CD14-positive monocyte (primary cell): Measurements from ENCODE around the gene RAG2. TPM values are rescaled to one million over a fixed set of nuclear protein-coding genes. Genes with fewer than 3 reads are reported as not detected.
A peak's percentile ranks its signal among the peaks of the same experiment; 100 is the strongest.

Experiments
- DNase-seq, 3 donors: peaks; one replicate each; pipeline ENCODE4 v3.0.0-alpha.2; 2011 to 2022
- H2AFZ ChIP-seq: 2 replicates; pipeline ENCODE4 v1.6.0; 2012; ENCODE audit warnings: mild to moderate bottlenecking, low read depth, low read length, inconsistent platforms; ENCODE audit not compliant: insufficient read depth, poor library complexity, severe bottlenecking
- H3K27ac ChIP-seq, 2 donors: 1 replicate in 1 of 2; 2 replicates in 1 of 2; pipeline ENCODE4 v1.5.1; 2012 to 2013; ENCODE audit warnings: low read length in 2 of 2, control low read depth in 1 of 2, inconsistent platforms in 1 of 2, low read depth in 1 of 2, mild to moderate bottlenecking in 1 of 2
- H3K27me3 ChIP-seq, 2 donors: one replicate each; pipeline versions ENCODE4 v1.6.0 to v1.6.1; 2011 to 2013; ENCODE audit warnings: low read length in 2 of 2; ENCODE audit not compliant: control insufficient read depth in 2 of 2, insufficient read depth in 2 of 2
- H3K36me3 ChIP-seq, 2 donors: replicated peaks in 1 of 2; 1 replicate in 1 of 2; 2 replicates in 1 of 2; pipeline versions ENCODE4 v1.5.1 to v1.6.1; 2012 to 2013; ENCODE audit warnings: low read length in 2 of 2, control low read depth in 1 of 2, inconsistent platforms in 1 of 2, mild to moderate bottlenecking in 1 of 2; ENCODE audit not compliant: insufficient read depth in 2 of 2, control insufficient read depth in 1 of 2
- H3K4me1 ChIP-seq, 2 donors: 1 replicate in 1 of 2; 2 replicates in 1 of 2; pipeline versions ENCODE4 v1.5.1 to v1.6.1; 2012 to 2013; ENCODE audit warnings: low read length in 2 of 2, control low read depth in 1 of 2, inconsistent platforms in 1 of 2, mild to moderate bottlenecking in 1 of 2, moderate library complexity in 1 of 2; ENCODE audit not compliant: insufficient read depth in 2 of 2, control insufficient read depth in 1 of 2
- H3K4me2 ChIP-seq: replicated peaks from 2 replicates; pipeline ENCODE3; 2012; ENCODE audit warnings: low read length, moderate library complexity, mild to moderate bottlenecking; ENCODE audit not compliant: poor library complexity, severe bottlenecking; ENCODE audit errors: extremely low read depth
- H3K4me3 ChIP-seq, 3 experiments: fragments of 200-600 bp in 1 of 3; sonication (generic) in 1 of 3; replicated peaks in 1 of 3; 1 replicate in 2 of 3; 2 replicates in 1 of 3; pipeline ENCODE4 v1.5.1; 2011 to 2013; ENCODE audit warnings: low read length in 3 of 3, mild to moderate bottlenecking in 3 of 3, control low read depth in 2 of 3, low read depth in 2 of 3, inconsistent platforms in 1 of 3, moderate library complexity in 1 of 3
- H3K79me2 ChIP-seq: 2 replicates; pipeline ENCODE4 v1.6.0; 2012; ENCODE audit warnings: mild to moderate bottlenecking, control low read depth, inconsistent platforms, low read length, moderate library complexity; ENCODE audit not compliant: insufficient read depth
- H3K9ac ChIP-seq: 2 replicates; pipeline ENCODE4 v1.6.0; 2017; ENCODE audit warnings: low read length, mild to moderate bottlenecking; ENCODE audit not compliant: insufficient read depth, poor library complexity, severe bottlenecking
- H3K9me3 ChIP-seq, 2 donors: replicated peaks in 1 of 2; 1 replicate in 1 of 2; 2 replicates in 1 of 2; pipeline versions ENCODE4 v1.5.1 to v1.6.1; 2012 to 2013; ENCODE audit warnings: low read length in 2 of 2, control low read depth in 1 of 2; ENCODE audit not compliant: control insufficient read depth in 1 of 2, insufficient read depth in 1 of 2
- H4K20me1 ChIP-seq: 2 replicates; pipeline ENCODE4 v1.6.0; 2012; ENCODE audit warnings: mild to moderate bottlenecking, low read length, control low read depth, moderate library complexity; ENCODE audit not compliant: insufficient read depth
- H3K27ac Mint-ChIP-seq, 7 donors: one replicate each; pipeline ENCODE4 v1.8.0; 2020; ENCODE audit warnings: mild to moderate bottlenecking in 7 of 7, mixed read lengths in 7 of 7, moderate library complexity in 6 of 7, inconsistent platforms in 2 of 7
- H3K27me3 Mint-ChIP-seq, 3 donors: one replicate each; pipeline ENCODE4 v1.8.0; 2021 to 2022; ENCODE audit warnings: low read depth in 3 of 3, mild to moderate bottlenecking in 3 of 3, mixed read lengths in 3 of 3, moderate library complexity in 3 of 3, inconsistent platforms in 1 of 3
- H3K36me3 Mint-ChIP-seq, 2 donors: one replicate each; pipeline ENCODE4 v1.8.0; 2020; ENCODE audit warnings: mixed read lengths in 2 of 2, inconsistent platforms in 1 of 2, mild to moderate bottlenecking in 1 of 2
- H3K4me1 Mint-ChIP-seq: one replicate; pipeline ENCODE4 v1.8.0; 2020; ENCODE audit warnings: mild to moderate bottlenecking, mixed read lengths
- H3K4me3 Mint-ChIP-seq, 2 donors: one replicate each; pipeline ENCODE4 v1.8.0; 2020; ENCODE audit warnings: mild to moderate bottlenecking in 2 of 2, mixed read lengths in 2 of 2, moderate library complexity in 1 of 2
- H3K9me3 Mint-ChIP-seq, 7 donors: one replicate each; pipeline ENCODE4 v1.8.0; 2020 to 2022; ENCODE audit warnings: mixed read lengths in 7 of 7, mild to moderate bottlenecking in 6 of 7, moderate library complexity in 6 of 7, inconsistent platforms in 2 of 7
- WGBS: methylation state at CpG from one replicate; pipeline ENCODE4 v1.1.5; 2013; ENCODE audit warnings: missing lambda C conversion rate; ENCODE audit not compliant: insufficient coverage; 5-methylcytosine and 5-hydroxymethylcytosine counted together
- intact Hi-C, 2 donors: fragments of 100-400 bp; cut with micrococcal nuclease; formaldehyde crosslinking; loops; one replicate each; pipeline versions ENCODE4 v1.15.0 to v1.15.1; 2023
- polyA plus RNA-seq, 3 donors: library from polyadenylated mRNA; depleted of rRNA in 1 of 3; unstranded in 2 of 3; stranded (reverse) in 1 of 3; fragments of 300-500 nt in 2 of 3; fragments of >200 nt in 1 of 3; fragmentation: Illumina TruSeq in 2 of 3; gene quantifications; 1 replicate in 2 of 3; 2 replicates in 1 of 3; pipeline ENCODE4 v1.2.3, GENCODE V29; 2012 to 2021
- TF ChIP-seq, protein P1 (sequence below): fragments of 200-600 bp; IDR thresholded peaks from one replicate; pipeline ENCODE4 v1.8.0; 2022; ENCODE audit warnings: antibody characterized with exemption, mild to moderate bottlenecking

RAG2 gene
- polyA plus RNA-seq, 3 donors: not detected

DNA sequence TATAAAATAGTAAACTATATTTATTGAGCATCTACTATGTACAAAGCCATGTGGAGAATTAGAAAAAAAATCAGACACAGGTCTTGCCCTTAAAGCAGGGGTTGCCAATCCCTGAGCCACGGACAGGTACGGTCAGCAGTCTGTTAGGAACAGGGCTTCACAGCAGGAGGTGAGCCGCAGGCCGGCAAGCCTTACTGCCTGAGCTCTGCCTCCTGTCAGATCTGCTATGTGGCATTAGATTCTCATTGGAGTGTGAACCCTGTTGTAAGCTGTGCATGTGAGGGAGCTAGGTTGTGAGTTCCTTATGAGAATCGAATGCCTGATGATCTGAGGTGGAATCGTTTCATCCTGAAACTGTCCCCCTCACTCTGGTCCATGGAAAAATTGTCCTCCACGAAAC is 2.1 kb upstream of the RAG2 start:
- no peaks in the 10 kb centered on the region for H3K79me2 ChIP-seq
- H3K4me1 ChIP-seq: peaks cover 15% of the 10 kb centered on the region in 2 donors
- Mint-ChIP-seq H3K27ac (peak overlapping the region in 1 of 7 donors; percentile 16), H3K36me3 (peaks cover 0 to 4% of the 10 kb centered on the region in 2 donors), H3K27me3 (no peaks in the 10 kb centered on the region), H3K4me3 (no peak overlapping the region), H3K4me1 (peaks cover 13% of the 10 kb centered on the region), H3K9me3 (no peaks in the 10 kb centered on the region)
- no peak overlapping the region for H2AFZ ChIP-seq
- no peak for DNase-seq
- H4K20me1 ChIP-seq: no peaks in the 10 kb centered on the region
- no peak overlapping the region for H3K27ac ChIP-seq
- TF ChIP-seq, protein P1, sequence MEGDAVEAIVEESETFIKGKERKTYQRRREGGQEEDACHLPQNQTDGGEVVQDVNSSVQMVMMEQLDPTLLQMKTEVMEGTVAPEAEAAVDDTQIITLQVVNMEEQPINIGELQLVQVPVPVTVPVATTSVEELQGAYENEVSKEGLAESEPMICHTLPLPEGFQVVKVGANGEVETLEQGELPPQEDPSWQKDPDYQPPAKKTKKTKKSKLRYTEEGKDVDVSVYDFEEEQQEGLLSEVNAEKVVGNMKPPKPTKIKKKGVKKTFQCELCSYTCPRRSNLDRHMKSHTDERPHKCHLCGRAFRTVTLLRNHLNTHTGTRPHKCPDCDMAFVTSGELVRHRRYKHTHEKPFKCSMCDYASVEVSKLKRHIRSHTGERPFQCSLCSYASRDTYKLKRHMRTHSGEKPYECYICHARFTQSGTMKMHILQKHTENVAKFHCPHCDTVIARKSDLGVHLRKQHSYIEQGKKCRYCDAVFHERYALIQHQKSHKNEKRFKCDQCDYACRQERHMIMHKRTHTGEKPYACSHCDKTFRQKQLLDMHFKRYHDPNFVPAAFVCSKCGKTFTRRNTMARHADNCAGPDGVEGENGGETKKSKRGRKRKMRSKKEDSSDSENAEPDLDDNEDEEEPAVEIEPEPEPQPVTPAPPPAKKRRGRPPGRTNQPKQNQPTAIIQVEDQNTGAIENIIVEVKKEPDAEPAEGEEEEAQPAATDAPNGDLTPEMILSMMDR: no peak
- H3K27me3 ChIP-seq: no peaks in the 10 kb centered on the region
- intact Hi-C loops: no loop called here
- no peaks in the 10 kb centered on the region for H3K36me3 ChIP-seq
- no peaks in the 10 kb centered on the region for H3K9me3 ChIP-seq
- H3K4me2 ChIP-seq: no peak overlapping the region
- WGBS: 96% methylated on average over 4 of the region's 7 CpGs
- H3K4me3 ChIP-seq: no peak overlapping the region
- H3K9ac ChIP-seq: no peak overlapping the region

DNA sequence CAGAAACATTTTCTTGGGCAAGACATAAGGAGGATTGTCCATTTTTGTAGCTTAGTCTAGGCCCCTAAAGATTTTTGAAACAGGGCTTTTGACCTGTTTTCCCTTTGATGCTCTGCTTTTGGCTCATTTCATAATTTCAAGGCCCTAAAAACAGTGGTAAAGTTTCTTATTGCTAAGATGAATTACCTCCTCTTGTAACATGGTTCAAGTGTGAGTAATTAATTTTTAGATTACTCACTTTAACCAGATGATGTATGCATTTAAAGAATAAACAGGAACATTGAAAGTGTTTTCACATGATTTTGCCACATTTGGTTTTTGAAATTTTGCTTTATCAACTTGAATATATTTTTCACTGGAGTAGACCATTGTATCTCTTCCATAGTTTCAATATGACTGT is 1.2 kb downstream of the RAG2 start:
- H3K27me3 Mint-ChIP-seq: peaks cover 2 to 6% (median 3%) of the 10 kb centered on the region in 3 donors
- H3K4me1 ChIP-seq: peaks cover 15 to 22% of the 10 kb centered on the region in 2 donors
- no peak for DNase-seq
- H3K9me3 Mint-ChIP-seq: no peaks in the 10 kb centered on the region
- no peaks in the 10 kb centered on the region for H3K36me3 ChIP-seq
- no peaks in the 10 kb centered on the region for H4K20me1 ChIP-seq
- H3K36me3 Mint-ChIP-seq: peaks cover 0 to 4% of the 10 kb centered on the region in 2 donors
- no peak overlapping the region for H3K4me3 ChIP-seq
- no peaks in the 10 kb centered on the region for H3K79me2 ChIP-seq
- no peak overlapping the region for H3K4me2 ChIP-seq
- H3K9ac ChIP-seq: no peak overlapping the region
- intact Hi-C loops: no loop called here
- no peaks in the 10 kb centered on the region for H3K9me3 ChIP-seq
- peaks cover 21% of the 10 kb centered on the region for H3K4me1 Mint-ChIP-seq
- no peak overlapping the region for H2AFZ ChIP-seq
- H3K4me3 Mint-ChIP-seq: no peak overlapping the region
- TF ChIP-seq, protein P1: no peak
- no peaks in the 10 kb centered on the region for H3K27me3 ChIP-seq
- no peak overlapping the region for H3K27ac Mint-ChIP-seq
- no peak overlapping the region for H3K27ac ChIP-seq
